Left lobe of liver (tissue), 2 donors: Measurements from ENCODE around the gene RRP12. TPM values are rescaled to one million over a fixed set of nuclear protein-coding genes. Genes with fewer than 3 reads are reported as not detected.
A peak's percentile ranks its signal among the peaks of the same experiment; 100 is the strongest.
"Not testable (repeated sequence)": the region's sequence is repeated elsewhere in the genome, so short reads cannot be mapped to it uniquely, and the experiment has no call there.

Experiments used
- ATAC-seq: fragments of 200-7000 bp; cut with Tn5 transposase; one replicate; pipeline ENCODE4 v1.9.1; 2020; ENCODE audit warnings: mild to moderate bottlenecking, moderate library complexity
- DNase-seq: peaks from one replicate; pipeline ENCODE4 v3.0.0-alpha.2; 2020; ENCODE audit warnings: low spot score
- total RNA-seq: library from RNA; stranded (reverse); gene quantifications from one replicate; pipeline ENCODE4 v1.2.1, GENCODE V29; 2021
- donor health status: DM: no; HTN: no; CAD: no; lungs with moderate emphysema.
- donor health status: DM: no; HTN: yes; CAD: no.

Gene RRP12
- total RNA-seq: 7.0 TPM

GRCh38 chr10:97400665-97401454 lies at the start of gene RRP12:
TSS of gene RRP12 (minus strand) at chr10:97401340. CDS start at chr10:97401231, 109 bp downstream.
- ATAC-seq (peak; percentile 98), DNase-seq (peak; percentile 89)

GRCh38 chr10:97450828-97451227 lies 49.7 kb upstream of the RRP12 start:
- no peak for DNase-seq

GRCh38 chr10:97445722-97446639 lies 44.8 kb upstream of the RRP12 start, which contains the start of the genes EXOSC1 and ZDHHC16:
TSS of gene EXOSC1 (minus strand) at chr10:97446006. CDS start at chr10:97445985, 21 bp downstream.
TSS of gene ZDHHC16 (plus strand) at chr10:97446175. CDS start at chr10:97451676, 5,501 bp downstream.
- DNase-seq (peak; percentile 94), ATAC-seq (peak; percentile 96)

More at GRCh38 chr10:97450828-97451227, 49.7 kb upstream of the RRP12 start:
- no peak for ATAC-seq

- DNase-seq (no peak), ATAC-seq (peak; percentile 2)
These were observed 44.2 kb upstream of the RRP12 start for GRCh38 chr10:97445357-97445721.

GRCh38 chr10:97444212-97444611 lies 43.1 kb upstream of the RRP12 start:
- DNase-seq (no peak), ATAC-seq (no peak)

GRCh38 chr10:97442277-97442676 lies 41.1 kb upstream of the RRP12 start:
- no peak for DNase-seq
- no peak for ATAC-seq

GRCh38 chr10:97435211-97435610 lies 34.1 kb upstream of the RRP12 start:
- ATAC-seq (no peak), DNase-seq (no peak)

- no peak for DNase-seq
These were observed 33.4 kb upstream of the RRP12 start for GRCh38 chr10:97434557-97434956.

GRCh38 chr10:97434055-97434454 lies 32.9 kb upstream of the RRP12 start:
- ATAC-seq: no peak
- no peak for DNase-seq

More at GRCh38 chr10:97434557-97434956, 33.4 kb upstream of the RRP12 start:
- no peak for ATAC-seq

- no peak for ATAC-seq
- no peak for DNase-seq
These were observed 27.4 kb upstream of the RRP12 start for GRCh38 chr10:97428572-97428981.

GRCh38 chr10:97427571-97428179 lies 26.5 kb upstream of the RRP12 start:
- DNase-seq (peak; percentile 65), ATAC-seq (peak; percentile 54)

GRCh38 chr10:97426776-97427570 lies 25.8 kb upstream of the RRP12 start:
- ATAC-seq (no peak), DNase-seq (no peak)

GRCh38 chr10:97425964-97426775 lies 25.0 kb upstream of the RRP12 start, which contains the start of gene PGAM1:
TSS of gene PGAM1 (plus strand) at chr10:97426191. CDS start at chr10:97426308, 117 bp downstream.
- peak; percentile 98 for DNase-seq
- ATAC-seq: peak; percentile 88

- DNase-seq, ATAC-seq: not testable (repeated sequence)
These were observed 22.6 kb upstream of the RRP12 start for GRCh38 chr10:97423757-97424098.

GRCh38 chr10:97416565-97416964 lies 15.4 kb upstream of the RRP12 start:
- ATAC-seq (no peak), DNase-seq (no peak)

GRCh38 chr10:97412891-97413304 lies 11.8 kb upstream of the RRP12 start:
- ATAC-seq (no peak), DNase-seq (no peak)

- no peak for ATAC-seq
- DNase-seq: no peak
These were observed 10.3 kb upstream of the RRP12 start for GRCh38 chr10:97411406-97411805.

GRCh38 chr10:97408496-97408992 lies 7.4 kb upstream of the RRP12 start:
- ATAC-seq (no peak), DNase-seq (no peak)

- no peak for ATAC-seq
- no peak for DNase-seq
These were observed 6.8 kb upstream of the RRP12 start for GRCh38 chr10:97407952-97408248.
